Esophagus squamous epithelium (tissue), 5 donors: ENCODE measurements around the gene AKR1B15. TPM values are rescaled to one million over a fixed set of nuclear protein-coding genes. Genes with fewer than 3 reads are reported as not detected.

Experiments used
- DNase-seq: peaks from one replicate; lab custom pipeline; 2025; lab: John Stamatoyannopoulos, UW
- H3K27ac ChIP-seq, 4 donors: fragments of 200-600 bp; sonication (generic); one replicate each; pipeline ENCODE4 v1.5.1; 2016 to 2019; ENCODE audit warnings: mild to moderate bottlenecking in 1 of 4
- H3K27me3 ChIP-seq, 4 donors: fragments of 200-600 bp; sonication (generic); 1 replicate in 3 of 4; 2 replicates in 1 of 4; pipeline versions ENCODE4 v1.5.1 to v1.6.0; 2017 to 2021; ENCODE audit warnings: antibody characterized with exemption in 1 of 4
- H3K36me3 ChIP-seq, 3 donors: fragments of 200-600 bp; sonication (generic); one replicate each; pipeline ENCODE4 v1.5.1; 2016 to 2019
- H3K4me1 ChIP-seq, 3 donors: fragments of 200-600 bp; sonication (generic); one replicate each; pipeline ENCODE4 v1.5.1; 2017 to 2019
- H3K4me3 ChIP-seq, 4 donors: fragments of 200-600 bp; sonication (generic); 1 replicate in 3 of 4; 2 replicates in 1 of 4; pipeline ENCODE4 v1.5.1; 2016 to 2019; ENCODE audit warnings: mild to moderate bottlenecking in 2 of 4, moderate library complexity in 1 of 4
- H3K9me3 ChIP-seq, 3 donors: fragments of 200-600 bp; sonication (generic); one replicate each; pipeline ENCODE4 v1.5.1; 2016 to 2019
- POLR2A ChIP-seq, 4 donors: fragments of 450-650 bp; IDR thresholded peaks; one replicate each; pipeline ENCODE4 v1.6.1; 2017; ENCODE audit warnings: antibody characterized with exemption in 4 of 4, mild to moderate bottlenecking in 4 of 4, moderate library complexity in 3 of 4
- WGBS, 2 donors: methylation state at CpG; one replicate each; pipeline ENCODE4 v1.1.5; 2018; 5-methylcytosine and 5-hydroxymethylcytosine counted together
- intact Hi-C: fragments of 100-400 bp; cut with DNase I; formaldehyde crosslinking; loops from one replicate; pipeline ENCODE4 v1.15.0; 2022
- total RNA-seq, 4 donors: library from RNA; depleted of rRNA; stranded (reverse); fragments of >200 nt; gene quantifications; one replicate each; pipeline ENCODE4 v1.1.0, GENCODE V29; 2016
- TF ChIP-seq, protein P1 (sequence below), 6 experiments: fragments of 450-650 bp in 4 of 6; fragments of 200-600 bp in 2 of 6; sonication (generic) in 2 of 6; IDR thresholded peaks; one replicate each; pipeline ENCODE4 v1.5.1; 2016 to 2019; ENCODE audit warnings: antibody characterized with exemption in 6 of 6, mild to moderate bottlenecking in 4 of 6, moderate library complexity in 4 of 6
- donor health status: DM: yes; HTN: yes; CAD: no.

Gene AKR1B15
- total RNA-seq, 4 donors from 2014 or later: 0.57 to 6.8 (median 4.7) TPM

DNA sequence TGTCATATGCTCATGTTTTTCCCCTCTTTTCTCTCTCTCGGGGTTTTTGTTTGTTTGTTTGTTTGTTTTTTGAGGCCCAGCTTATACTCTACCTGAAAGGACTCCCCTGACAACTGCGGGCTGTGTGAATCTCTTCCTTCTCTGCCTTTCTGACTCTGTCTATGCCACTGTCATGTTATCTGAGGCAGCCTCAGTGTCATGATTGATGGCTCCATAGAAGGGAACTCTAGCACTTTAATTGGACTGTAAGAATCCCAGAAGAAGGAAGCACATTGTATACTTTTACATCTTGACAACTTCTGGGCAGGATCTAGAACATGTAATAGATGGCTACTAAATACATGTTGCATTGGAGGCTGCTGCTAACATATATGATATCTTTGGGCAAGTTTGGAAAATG is 25.4 kb downstream of the AKR1B15 start:
- intact Hi-C loops: no loop called here
- H3K4me3 ChIP-seq: no peak overlapping the region
- H3K36me3 ChIP-seq: no peaks in the 10 kb centered on the region
- peaks cover 0 to 8% (median 0%) of the 10 kb centered on the region in 3 donors for H3K9me3 ChIP-seq
- TF ChIP-seq, protein P1, sequence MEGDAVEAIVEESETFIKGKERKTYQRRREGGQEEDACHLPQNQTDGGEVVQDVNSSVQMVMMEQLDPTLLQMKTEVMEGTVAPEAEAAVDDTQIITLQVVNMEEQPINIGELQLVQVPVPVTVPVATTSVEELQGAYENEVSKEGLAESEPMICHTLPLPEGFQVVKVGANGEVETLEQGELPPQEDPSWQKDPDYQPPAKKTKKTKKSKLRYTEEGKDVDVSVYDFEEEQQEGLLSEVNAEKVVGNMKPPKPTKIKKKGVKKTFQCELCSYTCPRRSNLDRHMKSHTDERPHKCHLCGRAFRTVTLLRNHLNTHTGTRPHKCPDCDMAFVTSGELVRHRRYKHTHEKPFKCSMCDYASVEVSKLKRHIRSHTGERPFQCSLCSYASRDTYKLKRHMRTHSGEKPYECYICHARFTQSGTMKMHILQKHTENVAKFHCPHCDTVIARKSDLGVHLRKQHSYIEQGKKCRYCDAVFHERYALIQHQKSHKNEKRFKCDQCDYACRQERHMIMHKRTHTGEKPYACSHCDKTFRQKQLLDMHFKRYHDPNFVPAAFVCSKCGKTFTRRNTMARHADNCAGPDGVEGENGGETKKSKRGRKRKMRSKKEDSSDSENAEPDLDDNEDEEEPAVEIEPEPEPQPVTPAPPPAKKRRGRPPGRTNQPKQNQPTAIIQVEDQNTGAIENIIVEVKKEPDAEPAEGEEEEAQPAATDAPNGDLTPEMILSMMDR (IDR thresholded peaks at IDR 0.05): no peak
- TF ChIP-seq POLR2A (IDR thresholded peaks at IDR 0.05): no peak
- H3K4me1 ChIP-seq: no peaks in the 10 kb centered on the region
- H3K27ac ChIP-seq: no peak overlapping the region
- no peak for DNase-seq
- H3K27me3 ChIP-seq: no peaks in the 10 kb centered on the region
- WGBS, 2 donors: 58 to 62% methylated on average over 2 of the region's 2 CpGs

DNA sequence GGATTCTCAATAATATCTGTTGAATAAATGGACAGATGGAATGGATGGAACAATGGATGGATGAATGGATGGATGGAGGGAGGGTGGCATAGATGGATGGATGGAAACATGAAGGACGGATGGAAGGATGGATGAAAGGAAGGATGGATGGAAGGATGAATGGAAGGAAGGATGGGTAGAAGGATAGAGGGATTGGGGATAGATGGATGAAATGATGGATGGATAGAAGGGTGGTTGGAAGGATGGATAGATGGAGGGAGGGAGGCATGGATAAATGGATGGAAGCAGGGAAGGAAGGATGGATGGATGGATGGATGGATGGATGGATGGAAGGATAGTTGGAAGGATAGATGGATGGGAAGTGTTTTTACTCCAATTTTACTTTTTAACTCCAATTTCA is 35.4 kb downstream of the AKR1B15 start:
- H3K27me3 ChIP-seq: no peaks in the 10 kb centered on the region
- no peak overlapping the region for H3K27ac ChIP-seq
- intact Hi-C loops: no loop called here
- H3K36me3 ChIP-seq: no peaks in the 10 kb centered on the region
- H3K4me3 ChIP-seq: no peak overlapping the region
- H3K9me3 ChIP-seq: no peaks in the 10 kb centered on the region
- peaks cover 0 to 29% (median 2%) of the 10 kb centered on the region in 3 donors for H3K4me1 ChIP-seq
- whole genome bisulfite sequencing, 2 donors: 60 to 79% methylated on average over 1 of the region's 1 CpG
- no peak for DNase-seq
- TF ChIP-seq POLR2A (IDR thresholded peaks at IDR 0.05): no peak
- TF ChIP-seq, protein P1 (IDR thresholded peaks at IDR 0.05): no peak

DNA sequence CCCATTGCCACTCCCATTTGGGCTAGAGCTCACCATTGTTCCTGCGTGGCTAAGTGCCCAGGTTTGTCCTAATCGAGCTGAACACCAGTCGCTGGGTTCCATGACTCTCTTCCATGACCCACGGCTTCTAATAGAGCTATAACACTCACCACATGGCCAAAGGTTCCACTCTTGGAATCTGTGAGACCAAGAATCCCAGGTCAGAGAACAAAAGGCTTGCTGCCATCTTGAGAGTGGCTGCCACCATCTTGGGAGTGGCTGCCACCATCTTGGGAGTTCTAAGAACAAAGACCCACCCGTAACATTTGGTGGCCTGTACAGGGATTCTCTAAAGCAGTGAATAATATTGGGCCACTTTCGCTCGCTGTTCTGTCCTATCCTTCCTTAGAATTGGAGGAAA is 37.0 kb downstream of the AKR1B15 start:
- Histone ChIP-seq H3K4me1 (peaks cover 0 to 35% (median 2%) of the 10 kb centered on the region in 3 donors), H3K36me3 (no peaks in the 10 kb centered on the region), H3K27me3 (no peaks in the 10 kb centered on the region), H3K27ac (no peak overlapping the region), H3K9me3 (no peaks in the 10 kb centered on the region), H3K4me3 (no peak overlapping the region)
- TF ChIP-seq, protein P1 (IDR thresholded peaks at IDR 0.05): no peak
- no peak for TF ChIP-seq POLR2A (IDR thresholded peaks at IDR 0.05)
- no peak for DNase-seq
- WGBS, 2 donors: 85 to 88% methylated on average over 5 to 7 of the region's 7 CpGs
- intact Hi-C loops: no loop called here

DNA sequence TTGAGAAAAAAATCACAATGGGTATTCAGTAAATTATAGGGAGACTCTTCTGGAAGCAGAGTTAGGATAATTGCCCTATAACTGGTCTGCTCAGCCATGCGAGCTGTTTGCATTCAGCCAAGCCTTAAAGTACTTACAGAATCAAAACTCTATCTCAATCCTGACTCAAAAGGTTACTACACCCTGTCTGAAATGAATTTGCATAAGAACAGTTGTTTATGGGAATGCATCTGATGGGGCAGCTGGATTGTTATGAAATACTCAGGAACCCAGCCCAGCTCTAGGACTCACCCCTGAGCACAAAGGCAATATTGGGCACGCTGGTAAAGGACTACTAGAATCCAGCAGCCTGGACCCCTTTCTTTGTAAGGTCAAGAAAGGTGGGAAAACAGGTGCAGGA is 38.8 kb downstream of the AKR1B15 start:
- TF ChIP-seq POLR2A (IDR thresholded peaks at IDR 0.05): no peak
- TF ChIP-seq, protein P1 (IDR thresholded peaks at IDR 0.05): no peak
- H3K27me3 ChIP-seq: no peaks in the 10 kb centered on the region
- peak overlapping the region in 3 of 4 donors; percentile 50 to 75 (median 68) for H3K27ac ChIP-seq
- no peak for DNase-seq
- H3K9me3 ChIP-seq: no peaks in the 10 kb centered on the region
- intact Hi-C loops: no loop called here
- H3K4me3 ChIP-seq: no peak overlapping the region
- no peaks in the 10 kb centered on the region for H3K36me3 ChIP-seq
- 20 to 34% methylated on average over 2 of the region's 2 CpGs for WGBS, 2 donors
- H3K4me1 ChIP-seq: peaks cover 0 to 38% (median 2%) of the 10 kb centered on the region in 3 donors

DNA sequence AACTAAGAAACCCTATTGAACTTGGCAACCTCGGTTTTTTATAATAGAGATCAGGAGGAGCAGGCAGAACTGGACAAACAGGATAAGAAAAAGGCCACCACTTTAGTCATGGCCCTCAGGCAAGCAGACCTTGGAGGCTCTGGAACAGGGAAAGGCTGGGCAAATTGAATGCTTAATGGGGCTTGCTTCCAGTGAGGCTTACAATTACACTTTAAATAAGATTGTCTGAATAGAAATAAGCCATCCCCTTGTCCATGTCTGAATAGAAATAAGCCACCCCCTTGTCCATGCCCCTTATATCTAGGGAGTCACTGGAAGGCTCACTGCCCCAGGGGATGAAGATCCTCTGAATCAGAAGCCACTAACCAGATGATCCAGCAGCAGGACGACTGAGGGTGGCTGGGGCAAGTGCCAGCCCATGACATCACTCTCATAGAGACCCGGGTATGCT is 40.6 kb downstream of the AKR1B15 start:
- TF ChIP-seq, protein P1 (IDR thresholded peaks at IDR 0.05): no peak
- TF ChIP-seq POLR2A (IDR thresholded peaks at IDR 0.05): no peak
- Histone ChIP-seq H3K27ac (peak overlapping the region; percentile 68 to 79 (median 74)), H3K36me3 (no peaks in the 10 kb centered on the region), H3K4me1 (peaks cover 10 to 56% (median 17%) of the 10 kb centered on the region in 3 donors), H3K4me3 (no peak overlapping the region), H3K27me3 (no peaks in the 10 kb centered on the region), H3K9me3 (no peaks in the 10 kb centered on the region)
- 10 to 14% methylated on average over 1 to 2 of the region's 3 CpGs for WGBS, 2 donors
- DNase-seq: no peak
- intact Hi-C loops: no loop called here
